ENCODE results near the gene SIAH1. TPM values are rescaled to one million over a fixed set of nuclear protein-coding genes. Genes with fewer than 3 reads are reported as not detected.
A peak's percentile ranks its signal among the peaks of the same experiment; 100 is the strongest.

SIAH1 gene
- total RNA-seq, 5 donors from 2014 or later (not counting 1 experiment from before 2014, with no cell fraction given): 13.8 to 41.1 (median 15.0) TPM

DNA sequence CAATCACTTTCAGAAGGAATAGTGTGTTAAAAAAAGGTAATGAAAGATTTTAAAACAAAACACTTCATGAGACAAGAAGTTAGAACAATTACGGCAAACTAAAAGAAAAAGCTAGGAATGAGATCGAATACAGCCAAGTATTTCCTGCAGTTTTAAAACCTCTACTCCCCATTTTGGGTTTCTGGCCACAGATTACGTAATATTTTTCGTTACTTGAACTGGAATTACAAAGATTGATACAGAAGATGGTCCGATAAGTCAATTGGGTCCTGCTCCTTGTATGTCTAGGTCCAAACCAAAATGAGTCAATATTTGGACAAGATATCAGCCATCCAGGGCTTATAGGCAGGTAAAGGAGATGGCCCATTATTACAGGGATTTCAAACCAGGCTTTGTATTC, 52.2 kb downstream of the SIAH1 start:
- H3K4me1 Mint-ChIP-seq: peaks cover 18 to 21% (median 19%) of the 10 kb centered on the region in 3 donors
- no peak for DNase-seq
- H3K4me3 ChIP-seq (ENCODE audit: control insufficient read depth in 1 of 2, extremely low read depth in 1 of 2, low read length in 1 of 2): no peak overlapping the region
- WGBS (ENCODE audit: insufficient coverage): no CpG with 5 or more reads among the region's 5 CpGs
- H3K9me3 ChIP-seq: no peaks in the 10 kb centered on the region
- POLR2A ChIA-PET: interaction anchor here in 1 of 2 donors (0.6 kb wide), 1 partner anchor 157 kb away, joined by 7 read pairs; no protein-coding TSS in a partner anchor
- H3K27ac ChIP-seq (ENCODE audit: low read length): no peak overlapping the region
- no peaks in the 10 kb centered on the region for H3K27me3 ChIP-seq (replicated peaks in 1 of 2; ENCODE audit: control insufficient read depth in 2 of 2, extremely low read depth in 1 of 2, insufficient read depth in 2 of 2, low read length in 1 of 2)
- peaks cover 6 to 40% of the 10 kb centered on the region in 2 donors for H3K36me3 ChIP-seq (ENCODE audit: control insufficient read depth in 2 of 2, extremely low read depth in 1 of 2, insufficient read depth in 1 of 2, low read length in 1 of 2)
- peaks cover 52% of the 10 kb centered on the region for H3K36me3 Mint-ChIP-seq
- CTCF ChIA-PET: interaction anchor here in 1 of 2 donors (0.6 kb wide), 1 partner anchor 22 kb away, joined by 5 read pairs; no protein-coding TSS in a partner anchor
- no peak for ATAC-seq (replicated peaks in 1 of 4)
- H3K9me3 Mint-ChIP-seq: no peaks in the 10 kb centered on the region
- H3K4me3 Mint-ChIP-seq: no peak overlapping the region
- H3K27ac Mint-ChIP-seq: no peak overlapping the region
- no peaks in the 10 kb centered on the region for H3K4me1 ChIP-seq (ENCODE audit: control insufficient read depth in 1 of 2, extremely low read depth in 1 of 2, insufficient read depth in 2 of 2, low read length in 2 of 2)
- H3K27me3 Mint-ChIP-seq: no peaks in the 10 kb centered on the region

DNA sequence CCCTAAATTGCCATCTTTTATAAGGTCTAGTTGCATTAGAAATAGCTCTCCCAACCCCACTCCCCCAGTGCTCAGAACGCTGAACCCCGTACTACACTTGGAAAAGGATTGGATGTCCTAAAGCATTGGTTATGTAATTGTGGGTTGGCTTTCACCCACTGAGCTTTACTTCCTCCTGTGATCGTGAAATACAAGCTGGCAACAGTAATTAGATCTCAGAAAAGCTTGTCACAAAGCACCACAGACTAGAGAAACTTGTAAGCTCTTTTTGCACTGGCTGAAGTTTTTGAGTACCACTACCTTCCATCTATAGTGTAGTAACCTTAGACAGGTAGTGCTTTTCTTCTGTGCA, 54.4 kb downstream of the SIAH1 start:
- DNase-seq (no peak), ATAC-seq (replicated peaks in 1 of 4) (no peak)
- H3K27me3 ChIP-seq (replicated peaks in 1 of 2; ENCODE audit: control insufficient read depth in 2 of 2, extremely low read depth in 1 of 2, insufficient read depth in 2 of 2, low read length in 1 of 2): no peaks in the 10 kb centered on the region
- H3K4me3 ChIP-seq (ENCODE audit: control insufficient read depth in 1 of 2, extremely low read depth in 1 of 2, low read length in 1 of 2): no peak overlapping the region
- no peaks in the 10 kb centered on the region for H3K9me3 ChIP-seq
- H3K27me3 Mint-ChIP-seq: no peaks in the 10 kb centered on the region
- ChIA-PET CTCF (no interaction called here), POLR2A (no interaction called here)
- H3K27ac ChIP-seq (ENCODE audit: low read length): no peak overlapping the region
- no peaks in the 10 kb centered on the region for H3K4me1 ChIP-seq (ENCODE audit: control insufficient read depth in 1 of 2, extremely low read depth in 1 of 2, insufficient read depth in 2 of 2, low read length in 2 of 2)
- no CpG with 5 or more reads among the region's 3 CpGs for WGBS (ENCODE audit: insufficient coverage)
- no peak overlapping the region for H3K4me3 Mint-ChIP-seq
- peaks cover 44% of the 10 kb centered on the region for H3K36me3 Mint-ChIP-seq
- peaks cover 0 to 29% of the 10 kb centered on the region in 2 donors for H3K36me3 ChIP-seq (ENCODE audit: control insufficient read depth in 2 of 2, extremely low read depth in 1 of 2, insufficient read depth in 1 of 2, low read length in 1 of 2)
- H3K9me3 Mint-ChIP-seq: no peaks in the 10 kb centered on the region
- H3K4me1 Mint-ChIP-seq: peaks cover 18 to 21% (median 20%) of the 10 kb centered on the region in 3 donors
- H3K27ac Mint-ChIP-seq: peak overlapping the region in 1 of 2 donors; percentile 56

- no CpG with 5 or more reads among the region's 2 CpGs for WGBS (ENCODE audit: insufficient coverage)
- Mint-ChIP-seq H3K4me3 (no peak overlapping the region), H3K27ac (peak overlapping the region; percentile 13 to 56), H3K9me3 (no peaks in the 10 kb centered on the region), H3K36me3 (peaks cover 42% of the 10 kb centered on the region), H3K27me3 (no peaks in the 10 kb centered on the region), H3K4me1 (peaks cover 18 to 21% (median 20%) of the 10 kb centered on the region in 3 donors)
- ATAC-seq (replicated peaks in 1 of 4): no peak
- no peak overlapping the region for H3K4me3 ChIP-seq (ENCODE audit: control insufficient read depth in 1 of 2, extremely low read depth in 1 of 2, low read length in 1 of 2)
- no peak overlapping the region for H3K27ac ChIP-seq (ENCODE audit: low read length)
- H3K27me3 ChIP-seq (replicated peaks in 1 of 2; ENCODE audit: control insufficient read depth in 2 of 2, extremely low read depth in 1 of 2, insufficient read depth in 2 of 2, low read length in 1 of 2): no peaks in the 10 kb centered on the region
- DNase-seq: no peak
- peaks cover 0 to 26% of the 10 kb centered on the region in 2 donors for H3K36me3 ChIP-seq (ENCODE audit: control insufficient read depth in 2 of 2, extremely low read depth in 1 of 2, insufficient read depth in 1 of 2, low read length in 1 of 2)
- H3K4me1 ChIP-seq (ENCODE audit: control insufficient read depth in 1 of 2, extremely low read depth in 1 of 2, insufficient read depth in 2 of 2, low read length in 2 of 2): no peaks in the 10 kb centered on the region
- H3K9me3 ChIP-seq: no peaks in the 10 kb centered on the region
- CTCF ChIA-PET: no interaction called here
- POLR2A ChIA-PET: no interaction called here
Measured at GRCh38 chr16:48330189-48330840, 54.9 kb downstream of the SIAH1 start.

DNA sequence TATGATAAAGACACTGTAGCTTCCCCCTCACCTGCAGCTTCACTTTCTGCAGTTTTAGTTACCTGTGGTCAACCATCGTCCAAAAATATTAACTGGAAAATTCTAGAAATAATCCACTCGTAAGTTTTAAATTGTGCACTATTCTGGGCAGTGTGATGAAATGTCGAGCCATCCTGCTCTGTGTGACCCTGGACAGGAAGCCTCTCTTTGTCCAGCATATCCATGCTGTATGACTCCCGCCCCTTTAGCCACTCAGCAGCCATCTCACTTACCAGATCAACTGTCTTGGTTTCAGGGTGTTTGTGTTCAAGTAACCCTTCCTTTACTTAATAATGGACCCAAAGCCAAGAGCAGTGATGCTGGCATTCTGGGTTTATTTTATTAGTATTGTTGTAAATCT, 56.1 kb downstream of the SIAH1 start:
- H3K9me3 Mint-ChIP-seq: no peaks in the 10 kb centered on the region
- Histone ChIP-seq H3K9me3 (no peaks in the 10 kb centered on the region), H3K27ac (ENCODE audit: low read length) (no peak overlapping the region), H3K4me3 (ENCODE audit: control insufficient read depth in 1 of 2, extremely low read depth in 1 of 2, low read length in 1 of 2) (no peak overlapping the region), H3K36me3 (ENCODE audit: control insufficient read depth in 2 of 2, extremely low read depth in 1 of 2, insufficient read depth in 1 of 2, low read length in 1 of 2) (peaks cover 0 to 17% of the 10 kb centered on the region in 2 donors), H3K27me3 (replicated peaks in 1 of 2; ENCODE audit: control insufficient read depth in 2 of 2, extremely low read depth in 1 of 2, insufficient read depth in 2 of 2, low read length in 1 of 2) (no peaks in the 10 kb centered on the region), H3K4me1 (ENCODE audit: control insufficient read depth in 1 of 2, extremely low read depth in 1 of 2, insufficient read depth in 2 of 2, low read length in 2 of 2) (no peaks in the 10 kb centered on the region)
- no peak overlapping the region for H3K4me3 Mint-ChIP-seq
- no peaks in the 10 kb centered on the region for H3K27me3 Mint-ChIP-seq
- H3K36me3 Mint-ChIP-seq: peaks cover 39% of the 10 kb centered on the region
- no peak overlapping the region for H3K27ac Mint-ChIP-seq
- POLR2A ChIA-PET: no interaction called here
- CTCF ChIA-PET: no interaction called here
- DNase-seq (no peak), ATAC-seq (replicated peaks in 1 of 4) (no peak)
- peaks cover 22 to 24% (median 23%) of the 10 kb centered on the region in 3 donors for H3K4me1 Mint-ChIP-seq
- WGBS (ENCODE audit: insufficient coverage): 92% methylated on average over 2 of the region's 4 CpGs

DNA sequence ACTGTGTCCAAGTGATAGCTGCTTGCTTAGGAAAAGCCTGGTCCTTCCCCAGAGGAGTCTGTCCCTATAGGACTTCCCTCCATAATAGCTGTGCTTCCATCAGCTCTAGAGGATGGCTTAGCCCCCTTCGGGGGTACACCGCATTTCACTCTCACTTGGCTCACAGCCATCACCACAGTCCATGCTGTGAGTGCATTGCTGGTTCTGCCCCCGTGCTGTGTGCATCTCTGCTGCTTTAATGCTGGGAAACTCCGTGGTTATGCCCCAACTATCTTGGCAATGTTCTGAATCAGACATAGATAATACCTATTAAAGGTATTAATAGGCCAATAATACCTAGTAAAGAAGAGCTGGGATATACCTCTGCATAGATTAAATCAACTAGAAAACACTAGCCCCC, 58.3 kb downstream of the SIAH1 start:
- H3K9me3 ChIP-seq: no peaks in the 10 kb centered on the region
- WGBS (ENCODE audit: insufficient coverage): 90% methylated on average over 2 of the region's 4 CpGs
- H3K36me3 Mint-ChIP-seq: peaks cover 43% of the 10 kb centered on the region
- no peaks in the 10 kb centered on the region for H3K27me3 ChIP-seq (replicated peaks in 1 of 2; ENCODE audit: control insufficient read depth in 2 of 2, extremely low read depth in 1 of 2, insufficient read depth in 2 of 2, low read length in 1 of 2)
- peaks cover 0 to 11% of the 10 kb centered on the region in 2 donors for H3K36me3 ChIP-seq (ENCODE audit: control insufficient read depth in 2 of 2, extremely low read depth in 1 of 2, insufficient read depth in 1 of 2, low read length in 1 of 2)
- no peaks in the 10 kb centered on the region for H3K9me3 Mint-ChIP-seq
- peaks cover 0 to 3% of the 10 kb centered on the region in 2 experiments for H3K4me1 ChIP-seq (ENCODE audit: control insufficient read depth in 1 of 2, extremely low read depth in 1 of 2, insufficient read depth in 2 of 2, low read length in 2 of 2)
- no peaks in the 10 kb centered on the region for H3K27me3 Mint-ChIP-seq
- no peak overlapping the region for H3K4me3 ChIP-seq (ENCODE audit: control insufficient read depth in 1 of 2, extremely low read depth in 1 of 2, low read length in 1 of 2)
- no peak for ATAC-seq (replicated peaks in 1 of 4)
- H3K27ac ChIP-seq (ENCODE audit: low read length): no peak overlapping the region
- DNase-seq: no peak
- no peak overlapping the region for H3K4me3 Mint-ChIP-seq
- peaks cover 25 to 34% (median 29%) of the 10 kb centered on the region in 3 donors for H3K4me1 Mint-ChIP-seq
- POLR2A ChIA-PET: no interaction called here
- CTCF ChIA-PET: interaction anchor here (0.6 to 0.7 kb wide), 3 partner anchors 13 to 79 kb away, joined by 3 to 7 read pairs (median 4); no protein-coding TSS in a partner anchor
- no peak overlapping the region for H3K27ac Mint-ChIP-seq

DNA sequence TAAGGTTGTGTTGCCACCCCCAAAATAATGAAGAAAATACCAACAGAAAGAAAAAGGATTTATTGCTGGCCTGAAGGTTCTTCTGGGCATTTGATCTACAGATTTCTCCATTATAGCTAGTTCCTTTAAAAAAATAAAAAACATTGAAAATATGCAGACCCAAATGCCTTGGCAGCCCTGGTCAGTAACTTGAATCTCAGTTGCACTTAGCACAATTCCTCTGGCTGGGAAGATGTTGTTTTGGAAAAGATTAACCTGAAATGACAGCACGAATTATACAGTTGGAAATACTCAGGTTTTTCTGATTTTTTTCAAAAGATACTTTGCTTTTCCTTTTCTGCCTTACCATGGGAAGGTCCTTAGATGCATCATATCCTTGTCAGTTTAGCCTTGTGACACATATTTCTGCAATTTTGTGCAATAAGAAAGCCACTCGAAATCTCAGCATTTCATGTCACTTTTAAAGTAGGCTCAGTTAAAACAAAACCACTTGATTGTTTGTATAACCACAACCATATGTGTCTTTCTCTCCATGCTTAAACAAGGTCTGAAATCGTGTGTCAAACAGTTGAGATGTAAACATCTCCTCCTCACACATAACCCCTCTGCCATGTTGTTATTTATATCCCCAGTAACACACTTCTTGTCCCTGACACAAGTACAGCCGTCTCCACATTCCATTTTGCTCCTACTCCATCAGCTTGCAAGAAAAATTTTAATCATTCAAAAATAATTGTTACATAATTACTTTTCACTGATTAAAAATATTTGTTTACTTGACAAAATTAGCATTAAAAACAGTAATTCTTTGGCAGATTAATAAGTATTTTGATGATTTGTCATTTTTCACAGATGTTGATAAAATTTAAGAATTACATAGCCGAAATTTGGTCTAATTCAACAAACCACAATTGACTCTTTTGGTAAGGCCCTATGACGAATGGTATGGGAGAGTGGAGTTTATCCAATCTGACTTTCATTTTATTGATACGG, 61.1 kb downstream of the SIAH1 start:
- Histone ChIP-seq H3K27me3 (replicated peaks in 1 of 2; ENCODE audit: control insufficient read depth in 2 of 2, extremely low read depth in 1 of 2, insufficient read depth in 2 of 2, low read length in 1 of 2) (no peaks in the 10 kb centered on the region), H3K36me3 (ENCODE audit: control insufficient read depth in 2 of 2, extremely low read depth in 1 of 2, insufficient read depth in 1 of 2, low read length in 1 of 2) (peaks cover 0 to 9% of the 10 kb centered on the region in 2 donors), H3K9me3 (no peaks in the 10 kb centered on the region), H3K27ac (ENCODE audit: low read length) (no peak overlapping the region), H3K4me3 (ENCODE audit: control insufficient read depth in 1 of 2, extremely low read depth in 1 of 2, low read length in 1 of 2) (no peak overlapping the region), H3K4me1 (ENCODE audit: control insufficient read depth in 1 of 2, extremely low read depth in 1 of 2, insufficient read depth in 2 of 2, low read length in 2 of 2) (peaks cover 12 to 14% of the 10 kb centered on the region in 2 experiments)
- no peak overlapping the region for H3K27ac Mint-ChIP-seq
- no peaks in the 10 kb centered on the region for H3K9me3 Mint-ChIP-seq
- POLR2A ChIA-PET: no interaction called here
- CTCF ChIA-PET: no interaction called here
- peaks cover 36% of the 10 kb centered on the region for H3K36me3 Mint-ChIP-seq
- DNase-seq (no peak), ATAC-seq (replicated peaks in 1 of 4) (no peak)
- H3K4me1 Mint-ChIP-seq: peaks cover 23 to 27% (median 25%) of the 10 kb centered on the region in 3 donors
- H3K4me3 Mint-ChIP-seq: no peak overlapping the region
- H3K27me3 Mint-ChIP-seq: no peaks in the 10 kb centered on the region
- 63% methylated on average over 4 of the region's 7 CpGs for WGBS (ENCODE audit: insufficient coverage)

Measured in T-cell (primary cell).